Left cardiac atrium (tissue), 4 donors: ENCODE data around the gene DUSP9. TPM values are rescaled to one million over a fixed set of nuclear protein-coding genes. Genes with fewer than 3 reads are reported as not detected.
A peak's percentile ranks its signal among the peaks of the same experiment; 100 is the strongest.
"Not testable (repeated sequence)": the region's sequence is repeated elsewhere in the genome, so short reads cannot be mapped to it uniquely, and the experiment has no call there.

Source experiments
- ATAC-seq, 2 donors: fragments of 200-7000 bp; cut with Tn5 transposase; one replicate each; pipeline ENCODE4 v1.9.1; 2020; ENCODE audit warnings: mild to moderate bottlenecking in 2 of 2, moderate library complexity in 2 of 2
- DNase-seq: peaks from one replicate; pipeline ENCODE4 v3.0.0-alpha.2; 2020
- intact Hi-C, 2 donors: fragments of 100-400 bp; cut with DNase I; formaldehyde crosslinking; loops; one replicate each; pipeline versions ENCODE4 v1.14.1 to v1.15.1; 2022 to 2023
- total RNA-seq, 2 donors: library from RNA; stranded (reverse); fragmentation: NEBNext Ultra II Directional; extraction: Animal tissue kit (Norgen Biotek cat#: 25700); gene quantifications; one replicate each; pipeline ENCODE4 v1.2.1, GENCODE V29; 2021
- donor health status: DM: no; HTN: yes; CAD: no.
- donor health status: DM: no; HTN: yes; CAD: no; lungs with severe emphysema.
- donor health status: DM: yes; HTN: yes; CAD: no.
- donor health status: Dilated cardiomyopathy.

The DUSP9 gene
- total RNA-seq, 2 donors from 2014 or later = not detected

DNA sequence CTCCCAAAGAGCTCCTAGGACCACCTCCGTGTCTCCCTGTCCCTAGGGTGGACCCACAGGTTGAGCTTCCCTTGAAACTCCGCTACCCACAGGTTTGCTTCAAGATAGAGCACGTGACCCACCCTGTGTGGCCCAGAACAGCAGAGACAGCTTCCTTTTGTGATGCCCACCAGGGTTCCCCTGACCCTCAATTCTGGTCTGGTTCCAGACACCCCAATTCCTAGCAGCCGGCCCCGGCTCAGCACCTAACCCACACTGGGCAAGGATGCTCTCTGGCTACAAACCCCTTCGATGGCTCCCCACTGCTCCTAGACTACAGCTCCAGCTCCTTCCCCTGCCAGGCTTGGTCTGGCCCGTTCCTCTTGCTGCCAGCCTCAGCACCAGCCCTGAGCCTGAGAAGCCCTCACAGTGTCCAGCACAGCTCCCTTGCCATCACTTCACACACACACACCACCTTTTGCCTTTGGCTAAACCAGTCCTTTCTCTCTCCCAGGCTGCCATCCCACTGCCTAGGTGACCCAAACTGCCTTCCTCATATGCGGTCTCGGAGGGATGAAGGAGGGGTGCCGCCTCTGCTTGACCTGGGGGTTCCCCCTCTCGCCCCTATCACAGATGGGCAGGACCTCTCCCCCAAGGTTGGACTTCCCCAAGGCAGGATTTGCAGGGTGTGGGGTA is 20.4 kb downstream of the DUSP9 start:
- ATAC-seq = no peak

DNA sequence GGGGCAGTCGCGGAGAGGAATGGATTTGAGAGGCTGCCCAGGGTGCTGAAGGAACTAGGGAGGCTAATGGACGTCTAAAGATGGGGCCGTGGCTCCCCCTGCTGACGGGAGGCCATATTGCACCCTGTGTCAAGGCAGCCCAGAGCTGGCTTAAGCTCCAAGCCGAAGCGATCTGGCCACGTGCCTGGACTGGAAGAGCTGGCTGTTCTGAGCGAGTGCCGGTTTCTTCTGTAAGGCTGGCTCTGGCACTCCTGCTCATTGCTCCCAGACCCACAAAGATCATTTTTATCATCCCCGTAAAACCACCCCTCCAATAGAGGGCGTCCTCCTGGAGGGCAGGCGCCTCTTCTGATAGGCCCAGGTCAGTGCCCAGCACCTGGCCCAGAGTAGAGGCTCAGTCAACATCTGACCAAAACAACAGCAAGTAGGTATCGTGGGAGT is 21.0 kb downstream of the DUSP9 start:
- ATAC-seq (peak; percentile 85 to 90), DNase-seq (peak; percentile 86)
- intact Hi-C loops = loop anchor here in 1 of 2 donors (5.0 to 10.0 kb wide), 3 partner anchors 53 to 703 kb away; no protein-coding TSS in a partner anchor

More for the DNA sequence above, 20.4 kb downstream of the DUSP9 start:
- intact Hi-C loops = loop anchor here in 1 of 2 donors (5.0 to 10.0 kb wide), 3 partner anchors 53 to 703 kb away; no protein-coding TSS in a partner anchor
- DNase-seq = no peak

DNA sequence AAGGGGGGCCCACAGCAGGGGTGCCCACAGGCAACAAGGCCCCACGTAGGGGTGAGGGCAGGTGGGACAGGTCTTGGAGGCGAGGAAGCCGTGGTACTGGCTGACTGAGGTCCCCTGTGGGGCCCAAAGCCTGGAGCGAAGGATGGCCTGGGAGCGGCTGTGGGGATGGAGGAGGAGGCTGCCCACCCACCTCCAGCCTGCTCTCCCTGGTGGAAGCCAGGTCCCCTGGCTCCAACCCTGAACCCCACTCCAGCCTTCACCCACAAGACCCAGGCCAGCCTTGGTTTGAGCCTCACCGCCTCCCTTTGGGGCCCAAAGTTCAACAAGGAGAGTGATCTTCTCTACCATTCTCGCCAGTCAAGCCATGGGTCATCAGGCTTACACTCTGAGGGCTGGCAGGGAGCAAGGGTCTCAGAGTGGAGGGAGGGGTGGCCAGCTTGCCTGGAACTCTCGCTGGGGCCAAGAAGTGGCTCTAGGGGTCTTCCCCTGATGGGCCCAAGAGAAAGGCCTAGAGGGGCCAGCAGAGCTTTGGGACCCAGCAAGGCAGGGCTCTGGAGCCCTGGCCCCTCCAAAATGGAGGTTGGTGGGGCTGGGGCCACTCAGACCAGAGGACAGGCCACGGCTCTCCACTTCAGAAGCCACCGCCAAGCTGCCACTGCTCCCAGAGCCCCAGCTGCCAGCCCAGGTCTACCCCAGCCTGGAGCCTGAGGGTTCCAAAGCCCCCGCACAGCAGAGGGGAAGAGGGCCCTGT is 21.6 kb downstream of the DUSP9 start:
- intact Hi-C loops = loop anchor here in 1 of 2 donors (5.0 to 10.0 kb wide), 3 partner anchors 54 to 704 kb away; no protein-coding TSS in a partner anchor
- no peak for ATAC-seq
- DNase-seq = no peak

DNA sequence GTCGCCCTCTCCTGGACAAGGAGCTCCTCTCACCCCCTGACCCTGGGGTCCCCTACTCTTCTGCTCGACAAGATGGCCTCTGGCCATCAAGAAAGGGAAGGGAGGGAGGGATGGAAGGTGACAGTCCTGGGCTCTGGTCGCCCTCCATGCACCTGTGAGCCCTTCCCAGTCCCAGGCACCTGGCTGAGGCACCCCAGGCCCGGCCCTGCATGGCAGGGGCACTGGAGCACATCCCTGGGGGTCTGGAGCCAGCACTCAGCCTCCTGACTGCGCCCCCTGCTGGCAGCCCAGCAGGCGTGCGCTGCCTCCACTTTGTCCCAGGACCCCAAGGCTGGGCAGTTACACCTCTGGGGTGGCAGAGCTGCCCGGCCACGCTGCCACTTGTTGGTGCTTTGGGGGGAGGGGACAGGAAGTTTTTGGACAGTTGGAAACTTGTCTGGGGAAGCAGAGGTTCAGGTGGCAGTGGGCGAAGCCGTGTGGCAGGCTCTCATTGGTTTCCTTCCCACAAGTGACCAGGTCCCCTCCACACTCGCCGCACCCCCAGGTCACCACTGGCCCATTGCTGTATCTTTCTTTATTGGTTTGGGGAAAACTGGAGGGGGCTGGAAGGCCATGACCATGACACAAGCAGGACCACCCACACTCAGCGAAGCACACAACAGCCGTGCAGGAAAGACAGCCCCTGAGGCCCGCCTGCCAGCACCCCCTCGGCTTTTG is 22.3 kb downstream of the DUSP9 start:
- ATAC-seq = peak in 1 of 2 donors; percentile 34
- no peak for DNase-seq
- intact Hi-C loops = loop anchor here in 1 of 2 donors (5.0 to 10.0 kb wide), 3 partner anchors 55 to 705 kb away; no protein-coding TSS in a partner anchor

DNA sequence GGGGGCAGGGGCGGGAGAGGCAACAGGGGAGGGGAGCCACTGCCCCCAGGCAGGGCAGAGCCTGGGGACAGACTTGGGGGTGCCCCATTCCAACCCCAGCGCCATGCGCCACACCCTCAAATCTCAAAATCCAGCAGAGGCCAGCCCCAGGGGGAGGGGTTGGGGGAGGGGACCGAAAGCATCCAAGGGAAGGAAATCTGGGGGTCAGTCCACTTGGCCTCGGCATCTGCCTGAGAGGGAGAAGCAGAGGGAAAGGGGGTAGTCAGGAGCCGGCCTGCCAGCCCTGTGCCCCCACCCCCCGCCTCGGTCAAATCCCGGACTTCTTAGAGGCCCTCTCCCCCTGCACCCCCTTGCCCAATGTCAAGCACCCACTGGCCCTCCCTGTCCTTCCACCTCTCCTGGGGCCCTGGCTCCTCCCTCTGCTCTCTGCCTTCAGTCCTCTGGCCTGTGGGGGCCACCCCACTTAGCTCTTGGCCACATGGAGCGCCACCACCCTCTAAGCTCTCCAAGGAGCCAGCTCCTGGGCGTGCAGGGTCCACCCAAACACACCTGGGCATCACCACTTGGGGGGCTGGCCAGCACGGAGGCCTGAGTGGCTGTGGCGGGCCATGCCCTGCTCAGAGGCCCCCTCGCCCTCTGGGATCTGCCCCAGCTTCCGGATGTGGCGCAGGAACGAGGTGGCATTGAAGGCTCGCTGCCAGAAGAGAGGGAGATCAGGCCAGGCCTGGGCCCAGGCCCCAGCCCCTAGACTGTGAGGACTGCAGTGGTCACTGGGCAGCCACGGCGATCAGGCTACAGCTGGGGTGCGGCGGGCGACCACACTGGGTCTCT is 23.1 kb downstream of the DUSP9 start:
- DNase-seq (no peak), ATAC-seq (no peak)
- intact Hi-C loops = loop anchor here in 1 of 2 donors (5.0 to 10.0 kb wide), 3 partner anchors 55 to 705 kb away; no protein-coding TSS in a partner anchor

DNA sequence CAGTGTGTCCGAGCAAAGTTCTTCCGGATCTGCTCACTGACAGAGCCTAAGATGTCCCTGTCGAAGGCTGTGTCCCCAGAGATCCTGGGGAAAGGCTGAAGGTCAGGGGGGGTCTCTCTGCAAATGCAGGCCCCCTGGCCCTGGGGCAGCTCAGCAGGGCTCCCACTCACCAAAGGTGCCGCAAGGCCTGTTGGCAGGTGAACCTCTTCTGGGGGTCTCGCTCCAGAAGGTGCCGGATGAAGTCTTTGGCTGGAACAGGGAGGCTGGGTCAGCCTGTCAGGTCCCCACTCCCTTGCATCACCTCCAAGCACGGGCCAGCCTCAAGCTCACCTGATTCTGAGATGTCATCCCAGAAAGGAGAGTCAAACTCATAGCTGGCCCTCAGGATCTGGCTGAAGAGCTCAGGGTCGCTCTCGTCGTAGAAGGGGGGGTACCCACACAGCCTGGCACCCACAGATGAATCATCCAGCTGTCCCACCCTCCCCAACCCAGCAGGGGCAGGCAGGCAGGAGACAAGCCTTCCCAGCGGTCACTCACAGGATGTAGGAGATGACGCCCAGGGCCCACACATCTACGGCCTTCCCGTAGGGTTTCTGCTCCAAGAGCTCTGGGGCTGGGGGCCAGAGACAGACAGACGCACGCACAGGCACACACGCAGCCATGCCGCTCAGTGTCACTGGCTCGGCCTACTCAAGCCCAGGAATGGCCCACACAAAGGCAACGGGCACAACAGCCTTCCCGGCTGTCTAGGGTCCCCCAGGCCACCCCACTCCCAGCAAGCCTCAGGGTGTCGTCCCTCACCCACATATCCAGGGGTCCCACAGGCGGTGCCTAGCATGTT is 24.0 kb downstream of the DUSP9 start:
- intact Hi-C loops = no loop called here
- DNase-seq = no peak
- no peak for ATAC-seq

DNA sequence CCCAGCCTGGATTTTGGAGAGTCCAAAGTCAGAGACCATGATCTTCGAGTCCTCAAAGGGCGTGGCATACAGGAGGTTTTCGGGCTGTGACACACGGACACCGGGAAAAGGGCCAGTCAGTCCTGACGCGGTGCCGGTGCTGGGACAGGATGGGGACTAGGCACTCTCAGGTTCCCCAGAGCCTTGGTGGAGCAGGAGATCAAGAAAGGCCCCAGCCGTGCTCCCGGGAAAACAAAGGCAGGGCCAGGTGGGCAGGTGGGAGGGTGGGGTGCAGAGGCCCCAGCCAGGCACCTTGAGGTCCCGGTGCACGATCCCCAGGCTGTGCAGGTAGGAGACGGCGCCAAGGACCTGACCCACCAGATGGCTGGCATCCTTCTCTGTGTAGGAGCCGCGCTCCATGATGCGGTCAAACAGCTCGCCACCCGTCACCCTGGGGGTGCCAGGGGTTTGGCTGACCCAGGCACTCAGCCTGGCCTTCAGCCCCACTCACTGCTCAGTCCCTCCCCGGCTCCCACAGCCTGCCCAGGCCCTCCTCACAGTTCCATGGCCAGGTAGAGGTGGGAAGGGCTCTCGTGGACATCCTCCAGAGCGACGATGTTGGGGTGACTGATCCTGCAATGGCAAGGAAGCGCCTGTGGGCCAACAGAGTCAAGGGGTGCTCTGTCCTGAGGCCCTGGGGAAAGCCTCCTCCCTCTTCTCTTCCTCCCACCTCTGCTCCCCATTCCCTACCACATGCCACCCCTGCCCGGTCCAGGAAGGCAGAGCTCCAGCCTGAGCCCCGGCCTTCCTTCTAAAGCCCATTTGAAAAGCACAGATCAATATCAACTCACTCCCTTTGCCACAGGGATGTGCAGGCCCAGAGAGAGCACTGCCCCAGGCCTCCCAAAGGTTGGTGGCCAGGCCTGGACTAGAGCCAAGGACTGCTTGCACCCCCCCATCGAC is 24.9 kb downstream of the DUSP9 start:
- ATAC-seq = no peak
- intact Hi-C loops = no loop called here
- no peak for DNase-seq

DNA sequence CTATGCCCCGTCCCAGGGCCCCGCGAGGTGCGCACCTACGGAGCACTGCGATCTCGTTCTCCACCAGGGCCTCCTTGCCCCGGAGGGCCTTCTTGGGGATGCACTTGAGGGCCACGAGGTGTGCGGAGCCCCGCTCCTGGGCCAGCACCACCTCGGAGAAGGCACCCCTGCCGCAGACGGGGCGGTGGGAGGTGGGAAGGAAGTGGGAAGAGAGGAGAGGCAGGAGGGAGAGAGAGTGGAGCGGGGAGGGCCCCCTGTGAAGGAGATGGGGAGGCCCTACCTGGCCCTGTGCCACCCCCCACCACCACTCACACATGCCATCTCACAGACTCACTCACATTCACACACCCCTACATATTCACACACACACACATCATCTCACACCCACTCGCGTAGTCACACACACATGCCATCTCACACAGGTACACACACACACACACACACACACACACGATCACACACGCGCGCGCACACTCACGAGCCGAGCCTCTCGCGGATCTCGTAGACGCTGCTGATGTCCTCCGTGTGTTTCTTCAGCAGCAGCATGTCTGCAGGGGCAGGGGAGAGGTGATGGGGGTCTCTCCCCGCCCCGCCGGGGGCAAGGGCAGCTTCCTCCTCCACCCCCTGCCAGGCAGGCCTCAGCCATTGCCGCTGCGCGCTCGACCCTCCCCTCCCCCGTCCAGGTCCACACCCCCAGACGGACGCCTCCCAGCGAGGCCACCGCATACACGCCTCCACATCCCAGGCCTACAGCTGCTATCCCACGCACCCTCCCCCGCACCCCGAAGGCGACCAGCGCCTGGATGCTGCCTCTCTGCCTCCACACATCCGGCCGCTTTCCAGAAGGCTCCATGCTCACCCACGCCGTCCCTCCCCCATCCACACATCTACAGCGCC is 25.8 kb downstream of the DUSP9 start:
- ATAC-seq (no peak), DNase-seq (no peak)
- intact Hi-C loops = no loop called here

DNA sequence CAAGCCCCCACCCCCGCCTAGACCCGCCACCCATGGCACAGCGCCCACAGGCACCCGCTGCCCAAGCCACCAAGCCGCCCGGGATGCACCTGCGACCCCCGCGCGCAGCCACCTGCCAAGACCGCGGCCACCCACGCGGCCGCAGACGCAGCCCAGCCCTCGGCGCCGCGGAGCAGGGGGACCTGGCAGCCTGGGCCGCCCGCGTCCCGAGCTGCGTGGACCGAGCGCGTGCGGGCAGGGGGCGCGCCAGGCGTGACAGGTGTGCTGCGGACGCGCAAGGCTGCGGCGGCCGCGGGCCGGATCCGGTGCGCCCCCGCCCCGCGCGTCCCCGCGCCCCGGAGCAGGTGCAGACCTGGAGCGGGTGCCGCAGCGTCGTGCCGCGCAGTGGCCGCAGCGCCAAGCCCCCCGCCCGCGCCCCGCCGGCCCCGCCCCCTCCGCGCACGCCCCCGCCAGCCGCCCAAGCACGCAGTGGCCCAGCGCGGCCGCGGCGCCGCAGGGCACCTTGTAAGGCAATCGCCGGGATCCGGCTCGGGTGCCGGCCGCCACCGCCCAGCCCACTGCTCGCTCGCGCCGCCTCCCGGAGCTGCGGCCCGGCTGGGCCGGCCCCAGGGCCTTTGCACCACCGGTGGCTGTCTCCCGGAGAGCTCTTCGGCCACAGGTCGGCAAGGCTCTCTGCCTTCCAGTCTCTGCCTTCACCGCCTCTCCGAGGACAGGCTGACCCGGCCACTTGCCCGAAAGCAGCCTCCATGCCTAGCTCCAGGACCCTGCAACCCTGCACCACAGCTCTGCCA is 26.6 kb downstream of the DUSP9 start, which contains the start of gene PNCK:
Gene PNCK (minus strand): TSS at position 386 of the 791 bp plus-strand sequence. CDS start 737 bp downstream, outside the sequence.
- no peak for ATAC-seq
- no peak for DNase-seq
- intact Hi-C loops = no loop called here

DNA sequence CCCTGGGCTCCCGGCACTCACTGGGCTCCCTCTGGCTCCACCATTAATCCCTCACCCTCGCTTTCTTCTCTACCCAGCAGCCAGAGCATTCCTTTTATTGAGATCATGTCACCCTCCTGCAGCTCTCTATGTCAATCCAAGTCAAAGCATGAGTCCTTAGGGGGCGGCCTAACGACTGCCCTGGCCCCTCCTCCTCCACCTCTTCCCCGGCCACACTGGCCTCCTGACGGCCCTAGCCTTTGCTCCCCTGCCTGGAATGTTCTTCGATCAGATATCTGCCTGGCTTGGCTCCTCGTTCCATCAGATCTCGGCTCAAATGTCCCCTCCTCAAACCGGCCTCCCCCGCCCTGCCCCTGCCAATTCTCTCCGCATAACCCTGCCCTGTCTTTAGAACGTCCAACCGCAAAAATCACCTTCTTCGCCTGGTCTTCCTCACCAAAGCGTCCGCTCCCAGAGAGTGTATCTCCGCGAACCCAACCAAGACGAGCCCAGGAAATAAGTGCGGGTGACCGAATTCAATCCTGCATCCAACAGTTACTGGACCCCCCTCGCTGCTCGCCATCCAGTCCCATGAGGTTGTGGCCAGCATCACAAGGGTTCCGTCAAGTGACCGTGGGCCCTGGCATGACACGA is 27.3 kb downstream of the DUSP9 start:
- intact Hi-C loops = no loop called here
- ATAC-seq = no peak
- DNase-seq = no peak

DNA sequence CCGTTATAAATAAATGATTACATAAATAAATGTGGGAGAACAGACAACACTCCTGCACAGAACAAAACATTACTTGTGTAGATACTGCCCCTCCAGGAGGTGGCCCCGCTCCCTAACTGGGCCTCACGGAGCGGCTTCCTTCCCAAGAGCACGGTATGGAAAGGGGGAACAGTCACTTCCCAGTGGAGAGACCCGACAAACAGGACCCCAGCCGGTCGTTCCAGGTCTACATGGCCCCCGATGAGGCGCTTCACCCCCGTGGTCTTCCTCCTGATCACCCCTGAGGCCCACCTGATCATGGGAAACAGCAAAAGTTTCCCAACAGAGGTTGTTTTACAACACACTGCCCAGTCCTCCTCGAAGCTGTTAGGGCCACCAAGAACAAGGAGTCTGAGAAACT is 34.2 kb downstream of the DUSP9 start:
- DNase-seq = no peak
- ATAC-seq = no peak
- intact Hi-C loops = no loop called here

DNA sequence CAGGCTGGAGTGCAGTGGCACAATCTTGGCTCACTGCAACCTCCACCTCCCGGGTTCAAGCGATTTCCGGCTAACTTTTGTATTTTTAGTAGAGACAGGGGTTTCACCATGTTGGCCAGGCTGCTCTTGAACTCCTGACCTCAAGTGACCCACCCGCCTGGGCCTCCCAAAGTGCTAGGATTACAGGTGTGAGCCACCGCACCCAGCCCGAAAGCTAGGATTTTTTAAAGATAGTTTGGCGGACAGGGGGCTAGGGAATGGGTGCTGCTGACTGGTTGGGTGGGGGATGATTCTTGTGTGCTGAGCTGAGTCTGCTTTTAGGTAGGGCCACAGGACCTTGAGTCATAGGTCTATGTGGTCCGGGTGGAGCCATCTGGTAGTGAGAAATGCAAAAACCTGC is 36.5 kb downstream of the DUSP9 start:
- intact Hi-C loops, DNase-seq, ATAC-seq: not testable (repeated sequence)

DNA sequence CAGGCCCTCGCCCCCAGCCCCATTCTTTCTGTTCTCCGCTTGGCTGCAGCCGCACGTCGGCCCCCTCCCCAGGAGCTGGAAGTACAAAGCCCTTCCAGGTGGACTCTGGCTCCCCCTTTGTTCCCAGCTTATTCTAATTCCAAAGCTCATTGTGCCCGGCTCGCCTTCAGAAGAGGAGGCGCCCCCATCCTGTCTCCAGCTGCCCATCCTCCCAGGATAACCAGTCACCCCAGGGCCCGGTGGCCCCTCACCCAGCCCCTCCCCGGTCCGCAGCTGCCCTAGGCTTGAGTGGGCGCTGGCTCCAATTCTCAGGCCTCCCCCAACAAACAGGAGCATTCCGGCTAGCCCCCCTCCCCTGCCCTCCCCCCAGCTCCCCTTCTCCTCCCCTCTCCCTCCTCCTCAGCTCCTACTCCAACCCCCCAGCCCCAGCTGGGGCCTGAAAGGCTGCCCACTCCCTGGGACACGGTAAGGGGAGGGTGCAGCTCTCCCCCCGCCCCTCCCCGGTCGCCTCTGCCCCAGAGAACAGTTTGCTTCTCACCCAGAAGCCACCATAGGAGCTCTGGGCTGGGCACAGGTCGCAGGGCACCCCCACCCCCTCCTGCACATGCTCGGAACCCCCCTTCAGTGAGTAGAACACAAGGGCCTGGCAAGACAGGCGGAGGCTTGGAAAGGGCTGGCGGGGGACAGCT is 37.6 kb downstream of the DUSP9 start:
- no peak for DNase-seq
- no peak for ATAC-seq
- intact Hi-C loops = no loop called here

DNA sequence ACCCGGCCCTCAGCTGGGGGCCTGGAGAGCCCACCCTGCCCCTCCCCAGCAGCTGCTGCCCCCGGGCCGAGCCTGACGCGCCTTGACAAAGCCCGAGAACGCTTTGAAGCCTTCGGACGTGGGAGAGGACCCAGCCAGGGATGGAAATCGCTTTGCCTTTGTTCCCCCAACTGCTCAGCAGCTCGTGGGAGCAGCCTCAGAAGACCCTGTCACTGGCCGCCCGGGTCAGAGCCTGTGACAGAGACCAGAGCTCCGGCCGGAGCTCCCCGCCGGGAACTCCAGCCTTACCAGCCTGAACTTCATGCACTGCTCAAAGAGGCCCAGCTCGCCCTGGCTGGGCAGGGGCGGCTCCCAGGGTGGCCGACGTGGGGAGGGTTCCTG is 38.1 kb downstream of the DUSP9 start:
- DNase-seq = no peak
- intact Hi-C loops = no loop called here
- no peak for ATAC-seq
